Smooth muscle cell (in vitro differentiated cells): ENCODE data around the gene ABCA12. TPM values are rescaled to one million over a fixed set of nuclear protein-coding genes. Genes with fewer than 3 reads are reported as not detected.

Experiments used
- DNase-seq: peaks from one replicate; lab custom pipeline; 2025; ENCODE audit not compliant: unreplicated experiment; lab: John Stamatoyannopoulos, UW
- H2AFZ ChIP-seq: fragments of 200-600 bp; sonication (generic); 2 replicates; pipeline ENCODE4 v1.6.0; 2016; ENCODE audit warnings: antibody characterized with exemption, low read depth, mild to moderate bottlenecking
- H3F3A ChIP-seq: fragments of 200-600 bp; sonication (generic); 2 replicates; pipeline ENCODE4 v1.6.0; 2017; ENCODE audit warnings: antibody characterized with exemption, low read depth
- H3K27ac ChIP-seq: fragments of 200-600 bp; sonication (generic); 2 replicates; pipeline ENCODE4 v1.5.1; 2016; ENCODE audit warnings: low read depth, mild to moderate bottlenecking
- H3K27me3 ChIP-seq: fragments of 200-600 bp; sonication (generic); 2 replicates; pipeline ENCODE4 v1.6.1; 2016; ENCODE audit warnings: low read depth, mild to moderate bottlenecking
- H3K36me3 ChIP-seq: fragments of 200-600 bp; sonication (generic); 2 replicates; pipeline ENCODE4 v1.5.1; 2016; ENCODE audit warnings: low read depth
- H3K4me1 ChIP-seq: fragments of 200-600 bp; sonication (generic); 2 replicates; pipeline ENCODE4 v1.5.1; 2016; ENCODE audit warnings: low read depth
- H3K4me2 ChIP-seq: fragments of 200-600 bp; sonication (generic); 2 replicates; pipeline ENCODE4 v1.6.0; 2016; ENCODE audit warnings: mild to moderate bottlenecking
- H3K4me3 ChIP-seq: fragments of 200-600 bp; sonication (generic); 2 replicates; pipeline ENCODE4 v1.5.1; 2016; ENCODE audit warnings: mild to moderate bottlenecking
- H3K79me2 ChIP-seq: fragments of 200-600 bp; sonication (generic); 2 replicates; pipeline ENCODE4 v1.6.0; 2016; ENCODE audit warnings: low read depth, mild to moderate bottlenecking
- H3K9ac ChIP-seq: fragments of 200-600 bp; sonication (generic); 2 replicates; pipeline ENCODE4 v1.6.0; 2016; ENCODE audit warnings: low read depth
- H3K9me3 ChIP-seq: fragments of 200-600 bp; sonication (generic); replicated peaks from 2 replicates; pipeline ENCODE4 v1.5.1; 2016; ENCODE audit warnings: low read depth
- H4K20me1 ChIP-seq: fragments of 200-600 bp; sonication (generic); 2 replicates; pipeline ENCODE4 v1.6.0; 2016; ENCODE audit warnings: low read depth
- WGBS: methylation state at CpG from one replicate; pipeline ENCODE4 v1.1.7; 2016; ENCODE audit warnings: low lambda C conversion rate; 5-methylcytosine and 5-hydroxymethylcytosine counted together
- polyA plus RNA-seq: library from polyadenylated mRNA; unstranded; fragments of >200 nt; fragmentation: Nextera tagmentation; extraction: Ambion mirVana; gene quantifications from 2 replicates; pipeline ENCODE4 v1.2.1, GENCODE V29; 2016
- total RNA-seq: library from RNA; depleted of rRNA; stranded (reverse); fragments of >200 nt; gene quantifications from 2 replicates; pipeline ENCODE4 v1.2.3, GENCODE V29; 2014
- TF ChIP-seq, protein P1 (sequence below): fragments of 200-600 bp; sonication (generic); IDR thresholded peaks from 2 replicates; pipeline ENCODE4 v1.5.1; 2017; ENCODE audit warnings: borderline replicate concordance, mild to moderate bottlenecking, antibody characterized with exemption; ENCODE audit not compliant: insufficient read depth, poor library complexity, severe bottlenecking

The ABCA12 gene
- total and polyA plus RNA-seq, 2 experiments from 2014 or later = 0.47 to 5.7 TPM

- H3K4me1 ChIP-seq = no peaks in the 10 kb centered on the region
- no peak overlapping the region for H3K9ac ChIP-seq
- no peak for DNase-seq
- H3K79me2 ChIP-seq = no peaks in the 10 kb centered on the region
- H4K20me1 ChIP-seq = no peaks in the 10 kb centered on the region
- no peaks in the 10 kb centered on the region for H3K27me3 ChIP-seq
- H3K9me3 ChIP-seq = no peaks in the 10 kb centered on the region
- WGBS = 8% methylated on average over 2 of the region's 2 CpGs
- H3K36me3 ChIP-seq = no peaks in the 10 kb centered on the region
- H3K27ac ChIP-seq = peak overlapping the region; percentile 11
- H3K4me2 ChIP-seq = no peak overlapping the region
- no peaks in the 10 kb centered on the region for H3F3A ChIP-seq
- TF ChIP-seq, protein P1, sequence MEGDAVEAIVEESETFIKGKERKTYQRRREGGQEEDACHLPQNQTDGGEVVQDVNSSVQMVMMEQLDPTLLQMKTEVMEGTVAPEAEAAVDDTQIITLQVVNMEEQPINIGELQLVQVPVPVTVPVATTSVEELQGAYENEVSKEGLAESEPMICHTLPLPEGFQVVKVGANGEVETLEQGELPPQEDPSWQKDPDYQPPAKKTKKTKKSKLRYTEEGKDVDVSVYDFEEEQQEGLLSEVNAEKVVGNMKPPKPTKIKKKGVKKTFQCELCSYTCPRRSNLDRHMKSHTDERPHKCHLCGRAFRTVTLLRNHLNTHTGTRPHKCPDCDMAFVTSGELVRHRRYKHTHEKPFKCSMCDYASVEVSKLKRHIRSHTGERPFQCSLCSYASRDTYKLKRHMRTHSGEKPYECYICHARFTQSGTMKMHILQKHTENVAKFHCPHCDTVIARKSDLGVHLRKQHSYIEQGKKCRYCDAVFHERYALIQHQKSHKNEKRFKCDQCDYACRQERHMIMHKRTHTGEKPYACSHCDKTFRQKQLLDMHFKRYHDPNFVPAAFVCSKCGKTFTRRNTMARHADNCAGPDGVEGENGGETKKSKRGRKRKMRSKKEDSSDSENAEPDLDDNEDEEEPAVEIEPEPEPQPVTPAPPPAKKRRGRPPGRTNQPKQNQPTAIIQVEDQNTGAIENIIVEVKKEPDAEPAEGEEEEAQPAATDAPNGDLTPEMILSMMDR = no peak
- no peak overlapping the region for H2AFZ ChIP-seq
- no peak overlapping the region for H3K4me3 ChIP-seq
Measured at GRCh38 chr2:215059724-215060123, 78.7 kb downstream of the ABCA12 start.

GRCh38 chr2:215055891-215056290 lies 82.5 kb downstream of the ABCA12 start:
- DNase-seq = no peak
- Histone ChIP-seq H3K36me3 (no peaks in the 10 kb centered on the region), H3K79me2 (no peaks in the 10 kb centered on the region), H3K4me3 (no peak overlapping the region), H3K9ac (no peak overlapping the region), H2AFZ (no peak overlapping the region), H3K4me2 (no peak overlapping the region), H3K4me1 (no peaks in the 10 kb centered on the region), H4K20me1 (no peaks in the 10 kb centered on the region), H3K9me3 (no peaks in the 10 kb centered on the region), H3K27ac (no peak overlapping the region), H3F3A (no peaks in the 10 kb centered on the region), H3K27me3 (no peaks in the 10 kb centered on the region)
- 87% methylated on average over 2 of the region's 2 CpGs for WGBS
- TF ChIP-seq, protein P1 = no peak

DNA sequence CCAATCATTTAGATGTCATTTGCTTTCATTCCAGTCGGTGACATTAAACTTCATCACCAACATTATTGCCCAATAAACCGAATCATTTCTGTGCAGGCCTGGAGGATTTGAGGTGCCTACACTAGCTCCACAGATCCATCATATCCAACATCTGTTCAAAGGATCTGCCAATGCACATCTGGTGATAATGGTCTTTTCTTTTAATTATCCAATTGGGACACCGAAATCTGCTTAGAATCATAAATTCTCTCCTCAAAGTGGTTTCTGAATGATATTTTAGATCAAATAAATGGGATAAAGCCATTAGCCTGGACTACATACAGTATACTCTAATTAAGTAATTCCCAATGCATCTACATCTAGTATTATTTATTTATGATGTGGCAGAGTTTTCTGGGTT lies 85.6 kb downstream of the ABCA12 start:
- no peaks in the 10 kb centered on the region for H4K20me1 ChIP-seq
- TF ChIP-seq, protein P1 = no peak
- H3K27me3 ChIP-seq = no peaks in the 10 kb centered on the region
- no peaks in the 10 kb centered on the region for H3K79me2 ChIP-seq
- no peak overlapping the region for H3K27ac ChIP-seq
- H2AFZ ChIP-seq = no peak overlapping the region
- WGBS = 88% methylated on average over 3 of the region's 3 CpGs
- H3K4me2 ChIP-seq = no peak overlapping the region
- no peaks in the 10 kb centered on the region for H3K4me1 ChIP-seq
- H3K9me3 ChIP-seq = no peaks in the 10 kb centered on the region
- no peak for DNase-seq
- H3K9ac ChIP-seq = no peak overlapping the region
- no peaks in the 10 kb centered on the region for H3F3A ChIP-seq
- no peak overlapping the region for H3K4me3 ChIP-seq
- no peaks in the 10 kb centered on the region for H3K36me3 ChIP-seq

DNA sequence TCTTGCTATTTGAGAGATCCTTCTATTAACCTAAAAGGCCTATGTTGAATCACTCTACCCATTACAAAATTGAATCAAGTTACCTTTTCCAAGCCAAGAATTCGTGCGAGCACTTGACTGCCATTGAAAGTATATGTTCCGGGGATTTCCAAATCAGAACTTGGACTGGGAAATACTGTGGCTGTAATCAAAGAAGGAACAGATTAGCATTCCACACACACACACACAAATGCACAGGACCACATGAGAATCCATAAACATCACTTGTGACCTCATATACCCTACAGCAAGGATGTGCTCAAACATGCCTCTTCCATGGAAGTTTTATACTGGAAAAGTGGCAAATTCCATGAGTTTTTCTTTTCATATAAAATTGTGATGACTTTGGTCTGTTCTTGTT lies 86.0 kb downstream of the ABCA12 start:
- 94% methylated on average over 3 of the region's 3 CpGs for WGBS
- H2AFZ ChIP-seq = no peak overlapping the region

More for the DNA sequence above, 86.0 kb downstream of the ABCA12 start:
- H3K4me3 ChIP-seq = no peak overlapping the region
- no peaks in the 10 kb centered on the region for H3K27me3 ChIP-seq
- no peak overlapping the region for H3K9ac ChIP-seq
- no peaks in the 10 kb centered on the region for H3K36me3 ChIP-seq
- no peak overlapping the region for H3K27ac ChIP-seq
- H3F3A ChIP-seq = no peaks in the 10 kb centered on the region
- H3K4me2 ChIP-seq = no peak overlapping the region
- TF ChIP-seq, protein P1 = no peak
- no peak for DNase-seq
- H4K20me1 ChIP-seq = no peaks in the 10 kb centered on the region
- no peaks in the 10 kb centered on the region for H3K9me3 ChIP-seq
- no peaks in the 10 kb centered on the region for H3K79me2 ChIP-seq
- no peaks in the 10 kb centered on the region for H3K4me1 ChIP-seq
